DND-41 (cell line): ENCODE data around the gene LYRM4.

ENCODE experiments used
- ATAC-seq: fragments of 200-7000 bp; cut with Tn5 transposase; 3 replicates; pipeline ENCODE4 v1.9.1; 2021; ENCODE audit warnings: low read depth; ENCODE audit not compliant: insufficient read depth
- DNase-seq: peaks from one replicate; pipeline ENCODE4 v3.0.0-alpha.2; 2020
- H2AFZ ChIP-seq: 2 replicates; pipeline ENCODE4 v1.6.0; 2012; ENCODE audit warnings: low read depth, low read length
- H3K27ac ChIP-seq: 2 replicates; pipeline ENCODE4 v1.5.1; 2012; ENCODE audit warnings: low read length, inconsistent platforms
- H3K27me3 ChIP-seq: fragments of 200-600 bp; sonication (generic); 2 replicates; pipeline ENCODE4 v1.6.0; 2012; ENCODE audit warnings: low read length, mild to moderate bottlenecking, inconsistent platforms; ENCODE audit not compliant: insufficient read depth, poor library complexity
- H3K36me3 ChIP-seq: 2 replicates; pipeline ENCODE4 v1.5.1; 2012; ENCODE audit warnings: low read length, inconsistent platforms; ENCODE audit not compliant: insufficient read depth
- H3K4me1 ChIP-seq: 2 replicates; pipeline ENCODE4 v1.5.1; 2012; ENCODE audit warnings: mild to moderate bottlenecking, low read length; ENCODE audit not compliant: insufficient read depth
- H3K4me2 ChIP-seq: 2 replicates; pipeline ENCODE4 v1.6.0; 2012; ENCODE audit warnings: mild to moderate bottlenecking, moderate library complexity, low read length, inconsistent platforms; ENCODE audit not compliant: insufficient read depth
- H3K4me3 ChIP-seq, 2 experiments: fragments of 200-600 bp in 1 of 2; shearing (Covaris generic) in 1 of 2; 2 replicates each; pipeline ENCODE4 v1.5.1; 2012 to 2016; ENCODE audit warnings: inconsistent platforms in 2 of 2, low read length in 2 of 2, mild to moderate bottlenecking in 2 of 2, low read depth in 1 of 2, moderate library complexity in 1 of 2
- H3K79me2 ChIP-seq: 2 replicates; pipeline ENCODE4 v1.6.0; 2012; ENCODE audit warnings: low read length, inconsistent platforms; ENCODE audit not compliant: insufficient read depth
- H3K9ac ChIP-seq: 2 replicates; pipeline ENCODE4 v1.6.0; 2012; ENCODE audit warnings: low read depth, mild to moderate bottlenecking, inconsistent platforms, low read length, moderate library complexity
- H3K9me3 ChIP-seq: 2 replicates; pipeline ENCODE4 v1.5.1; 2012; ENCODE audit warnings: low read length, moderate library complexity, mild to moderate bottlenecking, inconsistent platforms; ENCODE audit not compliant: insufficient read depth, severe bottlenecking
- H4K20me1 ChIP-seq: 2 replicates; pipeline ENCODE4 v1.6.0; 2012; ENCODE audit warnings: low read length; ENCODE audit not compliant: insufficient read depth
- EZH2 ChIP-seq: IDR thresholded peaks from 3 replicates; pipeline ENCODE4 v1.6.1; 2012; ENCODE audit warnings: borderline replicate concordance, low read depth, mild to moderate bottlenecking, moderate library complexity, low read length, inconsistent platforms; ENCODE audit not compliant: severe bottlenecking
- TF ChIP-seq, protein P1 (sequence below): IDR thresholded peaks from 2 replicates; pipeline ENCODE4 v1.5.1; 2012; ENCODE audit warnings: borderline replicate concordance, low read length, moderate library complexity, mild to moderate bottlenecking; ENCODE audit not compliant: poor library complexity, severe bottlenecking; ENCODE audit errors: extremely low read depth

Gene LYRM4

DNA sequence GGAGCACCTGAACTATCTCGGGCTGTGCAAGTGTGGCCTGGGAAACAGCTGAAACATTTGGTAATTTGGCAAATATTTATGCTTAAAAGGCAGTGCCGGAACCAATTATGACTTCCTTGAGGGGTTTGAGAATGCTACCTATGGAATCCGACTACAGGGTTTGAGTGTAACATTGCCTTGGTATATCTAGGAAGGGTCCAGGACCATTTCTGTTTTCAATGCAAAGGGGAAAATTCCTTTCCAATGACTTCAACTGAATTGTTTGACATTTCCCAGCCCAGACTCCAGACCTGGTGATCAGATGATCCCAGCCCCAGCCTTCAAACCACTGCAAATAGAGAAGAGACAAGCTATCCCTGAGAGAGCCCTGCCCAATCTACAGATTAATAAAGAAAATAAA is 180.2 kb downstream of the LYRM4 start:
- H3K36me3 ChIP-seq = no peaks in the 10 kb centered on the region
- DNase-seq = no peak
- H3K79me2 ChIP-seq = no peaks in the 10 kb centered on the region
- H2AFZ ChIP-seq = no peak overlapping the region
- H3K27ac ChIP-seq = no peak overlapping the region
- H3K9ac ChIP-seq = no peak overlapping the region
- H3K27me3 ChIP-seq = no peaks in the 10 kb centered on the region
- H4K20me1 ChIP-seq = no peaks in the 10 kb centered on the region
- TF ChIP-seq, protein P1, sequence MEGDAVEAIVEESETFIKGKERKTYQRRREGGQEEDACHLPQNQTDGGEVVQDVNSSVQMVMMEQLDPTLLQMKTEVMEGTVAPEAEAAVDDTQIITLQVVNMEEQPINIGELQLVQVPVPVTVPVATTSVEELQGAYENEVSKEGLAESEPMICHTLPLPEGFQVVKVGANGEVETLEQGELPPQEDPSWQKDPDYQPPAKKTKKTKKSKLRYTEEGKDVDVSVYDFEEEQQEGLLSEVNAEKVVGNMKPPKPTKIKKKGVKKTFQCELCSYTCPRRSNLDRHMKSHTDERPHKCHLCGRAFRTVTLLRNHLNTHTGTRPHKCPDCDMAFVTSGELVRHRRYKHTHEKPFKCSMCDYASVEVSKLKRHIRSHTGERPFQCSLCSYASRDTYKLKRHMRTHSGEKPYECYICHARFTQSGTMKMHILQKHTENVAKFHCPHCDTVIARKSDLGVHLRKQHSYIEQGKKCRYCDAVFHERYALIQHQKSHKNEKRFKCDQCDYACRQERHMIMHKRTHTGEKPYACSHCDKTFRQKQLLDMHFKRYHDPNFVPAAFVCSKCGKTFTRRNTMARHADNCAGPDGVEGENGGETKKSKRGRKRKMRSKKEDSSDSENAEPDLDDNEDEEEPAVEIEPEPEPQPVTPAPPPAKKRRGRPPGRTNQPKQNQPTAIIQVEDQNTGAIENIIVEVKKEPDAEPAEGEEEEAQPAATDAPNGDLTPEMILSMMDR = no peak
- TF ChIP-seq EZH2 = no peak
- ATAC-seq = no peak
- no peak overlapping the region for H3K4me3 ChIP-seq
- H3K4me2 ChIP-seq = no peak overlapping the region
- peaks cover 5% of the 10 kb centered on the region for H3K9me3 ChIP-seq
- no peaks in the 10 kb centered on the region for H3K4me1 ChIP-seq

DNA sequence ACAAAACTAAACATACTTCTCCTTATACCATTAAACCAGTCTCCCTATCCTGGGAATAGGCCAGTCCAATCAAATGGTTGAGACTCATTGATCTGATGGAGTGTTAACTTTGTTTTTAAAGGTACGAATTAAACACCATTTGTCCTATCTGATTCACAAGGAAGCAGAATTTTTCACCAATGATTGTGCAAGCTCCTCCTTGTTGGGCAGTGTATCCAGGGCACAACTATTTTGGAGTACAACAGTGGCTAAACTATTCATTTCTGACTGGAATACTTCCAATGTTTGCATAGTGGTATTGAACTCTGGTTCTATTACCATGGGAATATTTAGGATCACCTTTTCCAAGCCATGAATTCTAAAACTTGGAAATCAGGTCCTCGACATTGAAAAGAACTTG is 181.1 kb downstream of the LYRM4 start:
- no peak for TF ChIP-seq EZH2
- TF ChIP-seq, protein P1 = no peak
- DNase-seq = no peak

DNA sequence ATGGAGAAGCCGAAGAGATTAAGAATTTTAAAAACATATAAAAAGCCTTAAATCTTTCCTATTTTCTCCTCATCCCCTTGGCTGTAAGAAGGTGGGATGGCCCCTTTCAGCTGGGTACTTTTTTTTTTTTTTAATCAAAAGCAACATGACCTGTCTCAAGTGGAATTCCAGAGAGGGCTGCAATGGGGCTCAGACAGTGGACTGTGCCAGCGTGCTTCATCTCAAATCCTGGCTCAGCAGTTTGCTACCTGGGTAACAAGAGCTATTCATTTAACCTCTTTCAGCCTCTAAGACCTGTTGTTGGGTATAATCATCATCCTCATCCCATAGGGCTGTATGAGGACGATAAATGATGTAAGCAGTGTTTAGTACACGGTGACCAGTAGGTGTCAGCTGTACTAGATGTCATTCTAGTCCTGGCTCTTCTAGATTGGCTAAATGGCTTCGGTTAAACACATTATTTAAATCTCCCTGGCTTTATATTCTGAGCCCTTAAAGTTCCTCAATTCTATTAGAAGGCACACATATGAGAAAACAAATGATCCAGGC is 182.6 kb downstream of the LYRM4 start:
- Histone ChIP-seq H3K27ac (no peak overlapping the region), H3K4me2 (no peak overlapping the region), H2AFZ (no peak overlapping the region), H3K9me3 (peaks cover 2% of the 10 kb centered on the region), H3K27me3 (no peaks in the 10 kb centered on the region), H3K4me3 (no peak overlapping the region), H3K79me2 (no peaks in the 10 kb centered on the region), H3K36me3 (no peaks in the 10 kb centered on the region), H3K4me1 (no peaks in the 10 kb centered on the region), H4K20me1 (no peaks in the 10 kb centered on the region), H3K9ac (no peak overlapping the region)
- no peak for TF ChIP-seq EZH2
- TF ChIP-seq, protein P1 = no peak
- ATAC-seq (no peak; the same call in 2 of the 3 replicates), DNase-seq (no peak)

More for the DNA sequence above, 181.1 kb downstream of the LYRM4 start:
- no peak for ATAC-seq
- H3K9ac ChIP-seq = no peak overlapping the region
- no peak overlapping the region for H2AFZ ChIP-seq
- no peak overlapping the region for H3K27ac ChIP-seq
- no peaks in the 10 kb centered on the region for H3K27me3 ChIP-seq
- no peaks in the 10 kb centered on the region for H4K20me1 ChIP-seq
- H3K79me2 ChIP-seq = no peaks in the 10 kb centered on the region
- H3K4me3 ChIP-seq = no peak overlapping the region
- H3K4me2 ChIP-seq = no peak overlapping the region
- no peaks in the 10 kb centered on the region for H3K4me1 ChIP-seq
- peaks cover 4% of the 10 kb centered on the region for H3K9me3 ChIP-seq
- H3K36me3 ChIP-seq = no peaks in the 10 kb centered on the region
